Uterus (tissue), 2 donors: ENCODE measurements around the gene MYO9B.

Experiments used
- CTCF ChIP-seq, 4 experiments: fragments of 200-600 bp in 2 of 4; fragments of 450-650 bp in 2 of 4; sonication (generic) in 2 of 4; IDR thresholded peaks; one replicate each; pipeline ENCODE4 v1.5.1; 2016 to 2019; ENCODE audit warnings: antibody characterized with exemption in 4 of 4, mild to moderate bottlenecking in 2 of 4, moderate library complexity in 1 of 4
- POLR2A ChIP-seq, 2 donors: fragments of 450-650 bp; IDR thresholded peaks; one replicate each; pipeline ENCODE4 v1.6.1; 2016; ENCODE audit warnings: antibody characterized with exemption in 2 of 2, mild to moderate bottlenecking in 1 of 2, moderate library complexity in 1 of 2

GRCh38 chr19:17180997-17181702 is 105.6 kb downstream of the MYO9B start:
- no peak for TF ChIP-seq CTCF (IDR thresholded peaks at IDR 0.05)
- TF ChIP-seq POLR2A (IDR thresholded peaks at IDR 0.05): no peak
